ENCODE results near the gene FBLN2.
"Not testable (repeated sequence)": the region's sequence is repeated elsewhere in the genome, so short reads cannot be mapped to it uniquely, and the experiment has no call there.

DNA sequence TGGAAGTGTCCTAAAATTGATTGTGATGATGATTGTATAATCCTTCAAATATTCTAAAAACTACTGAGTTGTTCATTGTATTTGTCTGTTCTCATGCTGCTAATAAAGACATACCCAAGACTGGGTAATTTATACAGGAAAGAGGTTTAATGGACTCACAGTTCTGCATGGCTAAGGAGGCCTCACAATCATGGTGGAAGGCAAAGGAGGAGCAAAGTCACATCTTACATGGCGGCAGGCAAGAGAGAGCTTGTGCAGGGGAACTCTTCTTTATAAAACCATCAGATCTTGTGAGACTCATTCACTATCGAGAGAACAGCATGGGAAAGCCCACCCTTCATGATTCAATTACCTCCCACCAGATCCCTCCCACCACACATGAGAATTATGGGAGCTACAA is 27.2 kb upstream of the FBLN2 start:
- TF ChIP-seq, protein P1, sequence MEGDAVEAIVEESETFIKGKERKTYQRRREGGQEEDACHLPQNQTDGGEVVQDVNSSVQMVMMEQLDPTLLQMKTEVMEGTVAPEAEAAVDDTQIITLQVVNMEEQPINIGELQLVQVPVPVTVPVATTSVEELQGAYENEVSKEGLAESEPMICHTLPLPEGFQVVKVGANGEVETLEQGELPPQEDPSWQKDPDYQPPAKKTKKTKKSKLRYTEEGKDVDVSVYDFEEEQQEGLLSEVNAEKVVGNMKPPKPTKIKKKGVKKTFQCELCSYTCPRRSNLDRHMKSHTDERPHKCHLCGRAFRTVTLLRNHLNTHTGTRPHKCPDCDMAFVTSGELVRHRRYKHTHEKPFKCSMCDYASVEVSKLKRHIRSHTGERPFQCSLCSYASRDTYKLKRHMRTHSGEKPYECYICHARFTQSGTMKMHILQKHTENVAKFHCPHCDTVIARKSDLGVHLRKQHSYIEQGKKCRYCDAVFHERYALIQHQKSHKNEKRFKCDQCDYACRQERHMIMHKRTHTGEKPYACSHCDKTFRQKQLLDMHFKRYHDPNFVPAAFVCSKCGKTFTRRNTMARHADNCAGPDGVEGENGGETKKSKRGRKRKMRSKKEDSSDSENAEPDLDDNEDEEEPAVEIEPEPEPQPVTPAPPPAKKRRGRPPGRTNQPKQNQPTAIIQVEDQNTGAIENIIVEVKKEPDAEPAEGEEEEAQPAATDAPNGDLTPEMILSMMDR (IDR thresholded peaks at IDR 0.05), result not testable (repeated sequence)
- TF ChIP-seq CHD4 (IDR thresholded peaks at IDR 0.05; ENCODE audit: borderline replicate concordance); EP300 (IDR thresholded peaks at IDR 0.05); MYC (IDR thresholded peaks at IDR 0.05; ENCODE audit: borderline replicate concordance, low read length); SMC3 (IDR thresholded peaks at IDR 0.05); RCOR1 (IDR thresholded peaks at IDR 0.05; ENCODE audit: low read depth, low read length); MAFK (IDR thresholded peaks at IDR 0.05; ENCODE audit: partially characterized antibody); POLR2A (IDR thresholded peaks at IDR 0.05; ENCODE audit: low read length); FOSL2 (IDR thresholded peaks at IDR 0.05); FOSL2 (CRISPR knock-in tag; IDR thresholded peaks at IDR 0.05): not testable (repeated sequence)
- TF ChIP-seq, protein P2, sequence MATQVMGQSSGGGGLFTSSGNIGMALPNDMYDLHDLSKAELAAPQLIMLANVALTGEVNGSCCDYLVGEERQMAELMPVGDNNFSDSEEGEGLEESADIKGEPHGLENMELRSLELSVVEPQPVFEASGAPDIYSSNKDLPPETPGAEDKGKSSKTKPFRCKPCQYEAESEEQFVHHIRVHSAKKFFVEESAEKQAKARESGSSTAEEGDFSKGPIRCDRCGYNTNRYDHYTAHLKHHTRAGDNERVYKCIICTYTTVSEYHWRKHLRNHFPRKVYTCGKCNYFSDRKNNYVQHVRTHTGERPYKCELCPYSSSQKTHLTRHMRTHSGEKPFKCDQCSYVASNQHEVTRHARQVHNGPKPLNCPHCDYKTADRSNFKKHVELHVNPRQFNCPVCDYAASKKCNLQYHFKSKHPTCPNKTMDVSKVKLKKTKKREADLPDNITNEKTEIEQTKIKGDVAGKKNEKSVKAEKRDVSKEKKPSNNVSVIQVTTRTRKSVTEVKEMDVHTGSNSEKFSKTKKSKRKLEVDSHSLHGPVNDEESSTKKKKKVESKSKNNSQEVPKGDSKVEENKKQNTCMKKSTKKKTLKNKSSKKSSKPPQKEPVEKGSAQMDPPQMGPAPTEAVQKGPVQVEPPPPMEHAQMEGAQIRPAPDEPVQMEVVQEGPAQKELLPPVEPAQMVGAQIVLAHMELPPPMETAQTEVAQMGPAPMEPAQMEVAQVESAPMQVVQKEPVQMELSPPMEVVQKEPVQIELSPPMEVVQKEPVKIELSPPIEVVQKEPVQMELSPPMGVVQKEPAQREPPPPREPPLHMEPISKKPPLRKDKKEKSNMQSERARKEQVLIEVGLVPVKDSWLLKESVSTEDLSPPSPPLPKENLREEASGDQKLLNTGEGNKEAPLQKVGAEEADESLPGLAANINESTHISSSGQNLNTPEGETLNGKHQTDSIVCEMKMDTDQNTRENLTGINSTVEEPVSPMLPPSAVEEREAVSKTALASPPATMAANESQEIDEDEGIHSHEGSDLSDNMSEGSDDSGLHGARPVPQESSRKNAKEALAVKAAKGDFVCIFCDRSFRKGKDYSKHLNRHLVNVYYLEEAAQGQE (IDR thresholded peaks at IDR 0.05), result not testable (repeated sequence)

All from A549 (cell line).